Effector memory CD4-positive, alpha-beta T cell (primary cell): ENCODE measurements around the gene LMAN1L.

Experiments used
- DNase-seq, 3 donors: peaks; one replicate each; pipeline ENCODE4 v3.0.0-alpha.2; 2020
- H3K27ac ChIP-seq: 2 replicates; pipeline ENCODE4 v1.7.0; 2013; ENCODE audit warnings: mild to moderate bottlenecking, low read length, moderate library complexity; ENCODE audit not compliant: insufficient read depth, poor library complexity, severe bottlenecking
- H3K27me3 ChIP-seq: replicated peaks from 2 replicates; pipeline ENCODE4 v1.7.0; 2013; ENCODE audit warnings: mild to moderate bottlenecking, low read length; ENCODE audit not compliant: insufficient read depth, control insufficient read depth, poor library complexity, severe bottlenecking
- H3K36me3 ChIP-seq: 2 replicates; pipeline ENCODE4 v1.7.0; 2013; ENCODE audit warnings: mild to moderate bottlenecking, low read length, moderate library complexity; ENCODE audit not compliant: control insufficient read depth, insufficient read depth
- H3K4me1 ChIP-seq: 2 replicates; pipeline ENCODE4 v1.7.0; 2013; ENCODE audit warnings: low read length, mild to moderate bottlenecking; ENCODE audit not compliant: control insufficient read depth, insufficient read depth, poor library complexity, severe bottlenecking
- H3K4me3 ChIP-seq: 2 replicates; pipeline ENCODE4 v1.7.0; 2013; ENCODE audit warnings: low read length, low read depth, mild to moderate bottlenecking; ENCODE audit not compliant: insufficient read depth, poor library complexity, severe bottlenecking
- H3K9me3 ChIP-seq: 2 replicates; pipeline ENCODE4 v1.7.0; 2013; ENCODE audit warnings: mild to moderate bottlenecking, low read length, moderate library complexity; ENCODE audit not compliant: control insufficient read depth

Gene LMAN1L

DNA sequence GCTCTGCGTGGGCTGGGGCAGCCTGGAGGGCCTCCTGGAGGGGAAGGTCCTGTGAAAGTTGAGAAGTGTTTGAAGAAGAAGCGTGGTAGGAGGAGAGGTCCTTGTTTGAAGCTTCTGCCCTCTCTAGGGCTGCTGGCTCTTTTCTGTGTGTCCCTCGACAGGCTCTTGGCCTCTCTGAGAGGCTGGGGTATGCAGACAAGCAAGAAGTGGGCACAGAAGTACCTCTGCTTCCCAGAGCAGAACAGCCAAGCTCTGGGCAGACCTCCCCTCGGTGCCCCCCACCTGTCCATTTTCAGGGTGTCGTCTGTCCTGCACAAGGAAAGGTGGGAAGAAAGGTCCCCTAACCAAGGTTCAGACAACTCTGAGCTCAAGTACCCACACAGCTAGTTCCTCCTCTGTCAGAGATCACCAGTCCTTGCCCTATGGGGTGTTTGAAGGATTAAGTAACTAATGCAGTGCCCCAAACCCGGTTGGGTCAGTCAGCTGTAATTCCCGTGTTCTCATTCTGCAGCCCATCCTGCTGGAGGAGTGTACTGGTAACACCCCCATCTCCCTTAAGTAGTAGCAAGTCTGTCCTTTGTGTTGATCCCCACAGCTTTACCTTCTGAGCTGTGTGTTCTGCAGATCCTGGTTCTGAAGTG, 24.5 kb upstream of the LMAN1L start:
- Histone ChIP-seq H3K4me1 (peaks cover 97% of the 10 kb centered on the region), H3K27ac (peak overlapping the region; percentile 90), H3K4me3 (peak overlapping the region; percentile 99), H3K27me3 (no peaks in the 10 kb centered on the region), H3K36me3 (no peaks in the 10 kb centered on the region), H3K9me3 (no peaks in the 10 kb centered on the region)
- no peak for DNase-seq

GRCh38 chr15:74788683-74789151, 23.9 kb upstream of the LMAN1L start:
- DNase-seq, result peak; percentile 55 to 59 (median 56)
- no peaks in the 10 kb centered on the region for H3K9me3 ChIP-seq
- H3K27ac ChIP-seq, result peak overlapping the region; percentile 90
- no peaks in the 10 kb centered on the region for H3K27me3 ChIP-seq
- no peaks in the 10 kb centered on the region for H3K36me3 ChIP-seq
- peak overlapping the region; percentile 99 for H3K4me3 ChIP-seq
- peaks cover 97% of the 10 kb centered on the region for H3K4me1 ChIP-seq

- H3K36me3 ChIP-seq, result no peaks in the 10 kb centered on the region
- H3K27ac ChIP-seq, result peak overlapping the region; percentile 90
- H3K27me3 ChIP-seq, result no peaks in the 10 kb centered on the region
- H3K4me1 ChIP-seq, result peaks cover 97% of the 10 kb centered on the region
- H3K4me3 ChIP-seq, result peak overlapping the region; percentile 99
- DNase-seq, result no peak
- no peaks in the 10 kb centered on the region for H3K9me3 ChIP-seq
These were observed 23.4 kb upstream of the LMAN1L start for GRCh38 chr15:74789171-74789631.

DNA sequence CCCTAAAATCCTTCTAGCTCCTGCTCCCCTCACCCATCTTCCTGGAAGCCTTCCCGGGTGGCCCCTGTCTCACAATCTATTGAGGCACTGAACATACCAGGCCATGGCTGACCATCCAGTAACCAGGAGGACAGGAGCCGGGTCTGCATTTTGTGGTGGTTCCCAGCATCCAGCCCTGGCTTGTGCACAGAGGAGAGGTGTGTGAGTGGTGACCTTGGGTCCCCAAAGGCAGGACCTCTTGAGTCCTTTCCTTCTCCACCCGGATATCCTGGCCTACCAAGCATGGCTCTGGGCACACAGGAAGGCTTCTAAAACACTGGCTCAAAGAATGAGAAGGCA, 22.9 kb upstream of the LMAN1L start:
- Histone ChIP-seq H3K9me3 (no peaks in the 10 kb centered on the region), H3K4me3 (peak overlapping the region; percentile 99), H3K27me3 (no peaks in the 10 kb centered on the region), H3K27ac (peak overlapping the region; percentile 90), H3K36me3 (peaks cover 1% of the 10 kb centered on the region), H3K4me1 (peaks cover 97% of the 10 kb centered on the region)
- DNase-seq, result no peak

- H3K27me3 ChIP-seq, result no peaks in the 10 kb centered on the region
- H3K27ac ChIP-seq, result peak overlapping the region; percentile 90
- peak overlapping the region; percentile 99 for H3K4me3 ChIP-seq
- H3K9me3 ChIP-seq, result no peaks in the 10 kb centered on the region
- peaks cover 3% of the 10 kb centered on the region for H3K36me3 ChIP-seq
- peaks cover 98% of the 10 kb centered on the region for H3K4me1 ChIP-seq
- DNase-seq, result peak in 2 of 3 donors; percentile 39 to 40
These were observed 22.3 kb upstream of the LMAN1L start for GRCh38 chr15:74790080-74790916.

DNA sequence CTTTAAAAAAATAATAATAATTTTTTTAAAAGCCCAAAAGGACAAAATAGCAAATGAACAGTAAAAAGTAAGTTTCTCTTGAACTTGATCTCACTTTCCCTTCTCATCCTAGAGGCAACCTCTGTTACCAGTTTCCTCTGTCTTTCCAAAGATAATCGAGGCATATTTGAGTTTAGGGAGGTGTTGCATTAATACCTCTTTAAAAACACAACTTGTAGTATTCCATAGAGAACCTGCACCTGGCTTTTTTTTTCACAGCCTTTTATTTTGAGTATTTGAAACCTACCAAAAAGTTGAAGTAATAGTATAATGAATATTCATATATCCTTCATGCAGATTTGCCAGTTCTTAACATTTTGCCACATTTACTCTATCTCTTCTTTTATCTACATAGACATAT, 21.6 kb upstream of the LMAN1L start:
- Histone ChIP-seq H3K4me3 (peak overlapping the region; percentile 99), H3K4me1 (peaks cover 98% of the 10 kb centered on the region), H3K27me3 (no peaks in the 10 kb centered on the region), H3K36me3 (peaks cover 3% of the 10 kb centered on the region), H3K9me3 (no peaks in the 10 kb centered on the region), H3K27ac (peak overlapping the region; percentile 90)
- DNase-seq, result no peak

GRCh38 chr15:74791667-74792066, 21.0 kb upstream of the LMAN1L start:
- Histone ChIP-seq H3K27ac (peak overlapping the region; percentile 90), H3K36me3 (peaks cover 3% of the 10 kb centered on the region), H3K4me1 (peaks cover 97% of the 10 kb centered on the region), H3K4me3 (peak overlapping the region; percentile 19), H3K9me3 (no peaks in the 10 kb centered on the region), H3K27me3 (no peaks in the 10 kb centered on the region)
- no peak for DNase-seq

- H3K27me3 ChIP-seq, result no peaks in the 10 kb centered on the region
- DNase-seq, result no peak
- H3K9me3 ChIP-seq, result no peaks in the 10 kb centered on the region
- H3K27ac ChIP-seq, result peak overlapping the region; percentile 90
- H3K4me1 ChIP-seq, result peaks cover 97% of the 10 kb centered on the region
- H3K36me3 ChIP-seq, result peaks cover 3% of the 10 kb centered on the region
- H3K4me3 ChIP-seq, result peak overlapping the region; percentile 19
These were observed 20.2 kb upstream of the LMAN1L start for GRCh38 chr15:74792227-74793016.

DNA sequence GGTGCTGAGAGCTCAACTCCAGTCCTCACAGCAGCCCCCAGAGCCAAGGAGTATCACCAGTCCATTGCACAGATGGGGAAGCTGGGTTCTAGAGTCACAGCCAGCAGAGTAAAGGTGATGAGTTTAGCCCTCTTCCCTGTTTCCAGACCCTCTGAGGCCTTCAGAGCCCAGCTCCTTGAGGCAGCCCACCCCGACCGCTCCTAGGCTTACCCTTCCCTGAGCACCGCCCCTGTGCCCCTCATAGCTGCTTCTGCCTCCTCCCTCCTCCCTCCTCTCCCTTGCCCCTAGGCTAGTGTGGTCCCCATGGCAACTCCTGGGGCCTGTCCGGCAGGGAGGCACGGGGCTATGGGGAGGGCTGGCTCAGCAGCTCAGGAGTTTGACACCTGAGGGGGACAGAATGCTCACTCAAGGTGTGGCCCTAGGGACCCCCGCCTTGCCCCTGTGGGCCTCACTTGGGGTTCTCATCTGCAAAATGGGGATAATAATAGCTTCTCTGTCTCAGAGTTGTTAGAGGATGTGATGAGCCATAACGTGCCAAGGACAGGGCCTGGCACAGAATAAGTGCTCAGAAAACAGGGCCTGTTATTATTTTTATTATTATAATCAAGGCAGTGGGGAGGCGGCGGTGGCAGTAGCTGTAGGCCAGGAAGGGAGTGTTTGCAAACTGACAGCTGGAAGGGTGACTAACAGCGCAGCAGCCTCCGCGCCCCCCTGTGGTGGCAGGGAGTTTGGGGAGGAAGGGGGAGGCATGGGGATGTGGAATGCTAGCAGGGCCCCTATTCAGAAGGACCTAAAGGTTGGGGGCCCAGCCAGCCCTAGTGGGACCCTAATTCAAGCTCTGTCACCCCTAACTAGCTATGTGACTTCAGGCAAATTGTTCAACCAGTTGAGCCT, 19.3 kb upstream of the LMAN1L start:
- Histone ChIP-seq H3K36me3 (peaks cover 10% of the 10 kb centered on the region), H3K27ac (peak overlapping the region; percentile 90), H3K4me1 (peaks cover 97% of the 10 kb centered on the region), H3K27me3 (no peaks in the 10 kb centered on the region), H3K4me3 (peak overlapping the region; percentile 38), H3K9me3 (no peaks in the 10 kb centered on the region)
- DNase-seq, result peak; percentile 64 to 67 (median 65)
